ENCODE measurements around the gene KIF6. TPM values are rescaled to one million over a fixed set of nuclear protein-coding genes. Genes with fewer than 3 reads are reported as not detected.

Gene KIF6
- total RNA-seq, 4 donors from 2014 or later = 0.14 to 46.6 (median 0.48) TPM; not detected in 1

DNA sequence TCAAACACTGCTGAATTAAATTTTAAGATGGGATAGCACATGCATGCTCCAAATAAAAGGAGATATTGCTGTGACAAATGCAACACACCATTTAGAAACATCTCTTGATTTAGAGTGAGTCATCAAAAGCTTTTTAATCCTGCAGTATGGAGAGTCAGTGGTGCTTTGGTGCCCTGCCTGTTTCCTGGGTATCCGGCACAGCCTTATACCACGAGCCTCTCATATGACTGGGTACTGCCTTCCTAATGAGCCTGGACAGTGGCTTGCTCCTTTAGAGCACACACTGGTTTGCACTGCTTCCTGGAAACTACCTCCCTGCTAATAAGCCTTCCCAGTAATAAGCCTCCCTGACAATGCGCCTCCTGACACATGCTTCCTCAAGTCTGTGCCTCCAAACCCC is 337.4 kb downstream of the KIF6 start:
- in situ Hi-C loops (cut with MboI; ENCODE audit: low pct_ligation_motif_present in 1 of 4, low pct_unique_long_range_greater_than_20kb in 1 of 4, low sequenced_read_pairs in 3 of 4) (no loop called here), intact Hi-C loops (cut with DNase I; ENCODE audit: low total_unique reads) (no loop called here)
- Histone ChIP-seq H3K4me3 (no peak overlapping the region), H3K36me3 (no peaks in the 10 kb centered on the region), H3K27ac (no peak overlapping the region), H3K27me3 (no peaks in the 10 kb centered on the region), H3K4me1 (no peaks in the 10 kb centered on the region), H3K9me3 (no peaks in the 10 kb centered on the region)
- TF ChIP-seq POLR2A (IDR thresholded peaks at IDR 0.05) = no peak
- TF ChIP-seq, protein P1, sequence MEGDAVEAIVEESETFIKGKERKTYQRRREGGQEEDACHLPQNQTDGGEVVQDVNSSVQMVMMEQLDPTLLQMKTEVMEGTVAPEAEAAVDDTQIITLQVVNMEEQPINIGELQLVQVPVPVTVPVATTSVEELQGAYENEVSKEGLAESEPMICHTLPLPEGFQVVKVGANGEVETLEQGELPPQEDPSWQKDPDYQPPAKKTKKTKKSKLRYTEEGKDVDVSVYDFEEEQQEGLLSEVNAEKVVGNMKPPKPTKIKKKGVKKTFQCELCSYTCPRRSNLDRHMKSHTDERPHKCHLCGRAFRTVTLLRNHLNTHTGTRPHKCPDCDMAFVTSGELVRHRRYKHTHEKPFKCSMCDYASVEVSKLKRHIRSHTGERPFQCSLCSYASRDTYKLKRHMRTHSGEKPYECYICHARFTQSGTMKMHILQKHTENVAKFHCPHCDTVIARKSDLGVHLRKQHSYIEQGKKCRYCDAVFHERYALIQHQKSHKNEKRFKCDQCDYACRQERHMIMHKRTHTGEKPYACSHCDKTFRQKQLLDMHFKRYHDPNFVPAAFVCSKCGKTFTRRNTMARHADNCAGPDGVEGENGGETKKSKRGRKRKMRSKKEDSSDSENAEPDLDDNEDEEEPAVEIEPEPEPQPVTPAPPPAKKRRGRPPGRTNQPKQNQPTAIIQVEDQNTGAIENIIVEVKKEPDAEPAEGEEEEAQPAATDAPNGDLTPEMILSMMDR (IDR thresholded peaks at IDR 0.05) = no peak
- no peak for TF ChIP-seq POLR2AphosphoS5 (IDR thresholded peaks at IDR 0.05)
- no peak for TF ChIP-seq EP300 (IDR thresholded peaks at IDR 0.05; ENCODE audit: low read depth)
- no peak for DNase-seq
- WGBS, 2 donors (ENCODE audit: low coverage in 1 of 2) = 40 to 82% methylated on average over 1 to 3 of the region's 3 CpGs

DNA sequence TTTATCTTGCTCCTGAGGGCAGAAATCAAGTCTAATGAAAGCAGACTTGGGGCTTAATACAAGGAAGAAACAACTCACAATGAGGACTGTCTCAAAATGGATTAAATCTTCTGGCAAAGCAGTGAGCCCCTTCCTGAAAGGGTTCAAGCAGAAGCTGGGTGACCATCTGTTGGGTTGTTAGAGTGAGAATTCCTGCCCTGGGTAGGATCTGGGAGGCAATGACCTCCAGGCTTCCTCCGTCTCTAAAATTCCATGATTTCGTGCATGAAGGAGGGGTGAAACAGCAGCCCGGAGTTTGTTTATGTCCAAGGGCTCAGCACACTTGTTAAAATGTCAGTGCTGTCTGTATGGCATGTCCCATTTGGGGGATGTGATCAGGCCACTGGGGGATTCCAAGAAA is 338.7 kb downstream of the KIF6 start:
- no peaks in the 10 kb centered on the region for H3K4me1 ChIP-seq
- no peak overlapping the region for H3K27ac ChIP-seq
- WGBS, 2 donors (ENCODE audit: low coverage in 1 of 2) = 70% methylated on average over 3 of the region's 3 CpGs; no CpG with 5 or more reads in 1 of the 2 donors
- DNase-seq = no peak
- no peaks in the 10 kb centered on the region for H3K9me3 ChIP-seq
- no peak overlapping the region for H3K4me3 ChIP-seq
- intact Hi-C loops (cut with DNase I; ENCODE audit: low total_unique reads) = no loop called here
- no peaks in the 10 kb centered on the region for H3K36me3 ChIP-seq
- in situ Hi-C loops (cut with MboI; ENCODE audit: low pct_ligation_motif_present in 1 of 4, low pct_unique_long_range_greater_than_20kb in 1 of 4, low sequenced_read_pairs in 3 of 4) = no loop called here
- TF ChIP-seq POLR2A (IDR thresholded peaks at IDR 0.05) = no peak
- H3K27me3 ChIP-seq = no peaks in the 10 kb centered on the region

DNA sequence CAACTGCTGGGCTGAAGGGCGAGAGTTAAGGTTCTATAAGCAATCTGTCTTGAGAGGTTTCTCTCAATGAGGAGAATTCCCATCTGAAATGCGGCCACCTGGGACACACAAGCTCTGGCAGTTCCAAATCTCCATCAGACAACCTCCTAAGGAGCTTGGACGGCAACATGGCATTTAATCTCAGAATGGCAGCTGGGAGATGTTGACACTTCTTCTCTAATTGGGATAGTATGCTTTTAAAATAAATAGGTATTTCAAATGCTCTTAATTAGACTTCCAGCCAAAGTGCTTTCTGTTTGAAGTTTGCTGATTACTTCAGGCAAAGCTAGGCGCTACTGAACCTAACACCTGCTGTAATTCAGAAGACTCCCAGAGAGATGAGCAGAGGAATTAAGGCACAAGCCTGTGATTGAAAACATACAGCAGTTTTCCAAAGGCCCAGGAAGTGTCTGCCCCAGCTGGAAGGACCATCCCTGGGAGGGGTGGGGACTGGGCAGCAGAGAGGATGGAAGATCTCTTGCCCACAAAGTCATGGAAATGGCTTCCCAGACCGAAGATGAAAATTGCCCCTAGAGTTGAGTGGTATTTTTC is 343.6 kb downstream of the KIF6 start:
- no peak for TF ChIP-seq POLR2A (IDR thresholded peaks at IDR 0.05)
- no peak for TF ChIP-seq POLR2AphosphoS5 (IDR thresholded peaks at IDR 0.05)
- no peak for TF ChIP-seq EP300 (IDR thresholded peaks at IDR 0.05; ENCODE audit: low read depth)
- TF ChIP-seq, protein P1 (IDR thresholded peaks at IDR 0.05) = no peak
- WGBS, 2 donors (ENCODE audit: low coverage in 1 of 2) = 85 to 87% methylated on average over 2 to 5 of the region's 5 CpGs
- H3K4me1 ChIP-seq = peaks cover 0 to 3% (median 0%) of the 10 kb centered on the region in 4 donors
- in situ Hi-C loops (cut with MboI; ENCODE audit: low pct_ligation_motif_present in 1 of 4, low pct_unique_long_range_greater_than_20kb in 1 of 4, low sequenced_read_pairs in 3 of 4) (no loop called here), intact Hi-C loops (cut with DNase I; ENCODE audit: low total_unique reads) (no loop called here)
- H3K4me3 ChIP-seq = no peak overlapping the region
- H3K27me3 ChIP-seq = no peaks in the 10 kb centered on the region
- no peaks in the 10 kb centered on the region for H3K9me3 ChIP-seq
- no peak overlapping the region for H3K27ac ChIP-seq
- no peak for DNase-seq
- H3K36me3 ChIP-seq = no peaks in the 10 kb centered on the region

DNA sequence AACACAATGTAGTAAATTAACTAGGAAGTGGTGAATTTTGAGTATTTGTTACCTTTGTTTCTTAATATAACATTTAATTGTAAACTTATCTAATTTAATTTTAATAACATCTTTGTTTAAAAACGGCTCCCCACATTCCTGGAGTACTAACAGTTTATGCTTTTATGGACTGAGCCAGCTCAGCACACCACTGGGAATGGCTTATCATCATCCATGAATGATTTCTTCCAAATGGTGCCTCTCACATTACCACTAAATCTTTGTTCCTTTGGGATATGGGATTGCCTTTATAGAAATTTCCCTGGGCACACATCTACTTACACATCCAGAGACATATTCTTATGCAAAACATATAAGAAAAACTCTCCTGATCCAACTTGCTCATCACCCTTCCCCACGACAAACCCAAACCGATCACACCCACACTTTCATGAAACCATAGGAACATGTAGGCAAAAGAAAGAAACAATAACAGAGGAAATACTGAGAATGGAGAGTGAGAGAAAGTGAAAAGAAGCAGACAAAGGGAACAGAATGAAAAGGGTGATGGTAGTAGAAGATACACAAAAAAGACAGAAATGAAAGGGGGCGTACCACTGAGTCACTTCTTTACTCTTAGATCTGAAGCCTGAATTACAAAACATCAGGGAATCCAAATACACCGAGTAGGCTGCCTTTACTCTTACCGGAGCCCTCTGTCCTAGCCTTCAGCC is 344.2 kb downstream of the KIF6 start:
- Histone ChIP-seq H3K4me1 (peaks cover 0 to 3% (median 0%) of the 10 kb centered on the region in 4 donors), H3K27me3 (no peaks in the 10 kb centered on the region), H3K27ac (no peak overlapping the region), H3K4me3 (no peak overlapping the region), H3K9me3 (no peaks in the 10 kb centered on the region), H3K36me3 (no peaks in the 10 kb centered on the region)
- no peak for TF ChIP-seq EP300 (IDR thresholded peaks at IDR 0.05; ENCODE audit: low read depth)
- TF ChIP-seq POLR2AphosphoS5 (IDR thresholded peaks at IDR 0.05) = no peak
- TF ChIP-seq, protein P1 (IDR thresholded peaks at IDR 0.05) = no peak
- no peak for TF ChIP-seq POLR2A (IDR thresholded peaks at IDR 0.05)
- WGBS, 2 donors (ENCODE audit: low coverage in 1 of 2) = 75 to 87% methylated on average over 6 of the region's 6 CpGs
- intact Hi-C loops (cut with DNase I; ENCODE audit: low total_unique reads) = no loop called here
- in situ Hi-C loops (cut with MboI; ENCODE audit: low pct_ligation_motif_present in 1 of 4, low pct_unique_long_range_greater_than_20kb in 1 of 4, low sequenced_read_pairs in 3 of 4) = no loop called here
- no peak for DNase-seq
